K562 (cell line): Measurements from ENCODE around the gene CHCHD5. TPM values are rescaled to one million over a fixed set of nuclear protein-coding genes. Genes with fewer than 3 reads are reported as not detected.

ENCODE experiments used
- ARID2 ChIP-seq: fragments of 450-650 bp; IDR thresholded peaks from 2 replicates; pipeline ENCODE4 v1.6.1; 2017; ENCODE audit warnings: antibody characterized with exemption, mild to moderate bottlenecking
- BRD9 ChIP-seq: fragments of 450-650 bp; IDR thresholded peaks from 2 replicates; pipeline ENCODE4 v1.6.1; 2018; ENCODE audit warnings: low read depth; ENCODE audit not compliant: partially characterized antibody
- CREBBP ChIP-seq: IDR thresholded peaks from one replicate; pipeline ENCODE4 v1.6.1; 2012; ENCODE audit warnings: low read depth, mild to moderate bottlenecking, control low read depth, inconsistent platforms, low read length
- EGR1 ChIP-seq: fragments of 450-650 bp; conservative IDR thresholded peaks from 2 replicates; pipeline ENCODE4 v1.6.1; 2017; ENCODE audit warnings: mild to moderate bottlenecking
- FOS ChIP-seq: IDR thresholded peaks from 3 replicates; pipeline ENCODE4 v1.6.1; 2011; ENCODE audit not compliant: insufficient read length; ENCODE audit errors: extremely low read depth
- FOXJ2 ChIP-seq: fragments of 200-800 bp; sonication (Bioruptor generic); IDR thresholded peaks from 2 replicates; pipeline ENCODE4 v1.6.1; 2016; ENCODE audit warnings: missing genetic modification characterization, missing compliant biosample characterization
- FOXK1 ChIP-seq: sonication (generic); formaldehyde crosslinking; IDR thresholded peaks from 2 replicates; pipeline ENCODE4 v1.8.0; 2022; ENCODE audit warnings: missing genetic modification reagents, mild to moderate bottlenecking, borderline replicate concordance
- GATAD2B ChIP-seq: fragments of 450-650 bp; IDR thresholded peaks from 2 replicates; pipeline ENCODE4 v1.6.1; 2017; ENCODE audit warnings: mild to moderate bottlenecking, borderline replicate concordance
- HNRNPL ChIP-seq: fragments of 200-400 bp; formaldehyde crosslinking; IDR thresholded peaks from 2 replicates; pipeline ENCODE4 v1.6.1; 2017; ENCODE audit warnings: low read depth, mild to moderate bottlenecking, low read length
- MCM2 ChIP-seq: fragments of 450-650 bp; IDR thresholded peaks from 2 replicates; pipeline ENCODE4 v1.6.1; 2017; ENCODE audit warnings: low read depth, mild to moderate bottlenecking
- MYC ChIP-seq, 2 experiments: fragments of 250-450 bp in 1 of 2; sonication (Bioruptor Pico) in 1 of 2; IDR thresholded peaks; 2 replicates each; pipeline versions ENCODE4 v1.5.1 to v1.6.1; 2012 to 2021; ENCODE audit warnings: low read depth in 2 of 2, borderline replicate concordance in 1 of 2, improper control_type of control experiment in 1 of 2, low read length in 1 of 2, mild to moderate bottlenecking in 1 of 2, moderate library complexity in 1 of 2
- NR2F6 ChIP-seq: fragments of 450-650 bp; formaldehyde crosslinking; IDR thresholded peaks from 2 replicates; pipeline ENCODE4 v1.4.0; 2020; ENCODE audit warnings: mild to moderate bottlenecking
- NR4A1 ChIP-seq, 2 experiments: fragments of 250-450 bp in 1 of 2; fragments of 450-650 bp in 1 of 2; sonication (Bioruptor Pico) in 1 of 2; IDR thresholded peaks; 2 replicates each; pipeline versions ENCODE4 v1.4.0 to v1.6.1; 2016 to 2020; ENCODE audit warnings: mild to moderate bottlenecking in 2 of 2, missing compliant biosample characterization in 1 of 2, missing genetic modification characterization in 1 of 2, moderate library complexity in 1 of 2
- PHB2 ChIP-seq: fragments of 450-650 bp; IDR thresholded peaks from 2 replicates; pipeline ENCODE4 v1.6.1; 2017; ENCODE audit warnings: low read depth
- PHF21A ChIP-seq: fragments of 450-650 bp; IDR thresholded peaks from 2 replicates; pipeline ENCODE4 v1.6.1; 2017; ENCODE audit warnings: low read depth, borderline replicate concordance
- PHTF2 ChIP-seq: fragments of 250-450 bp; sonication (Bioruptor Pico); IDR thresholded peaks from 2 replicates; pipeline ENCODE4 v1.5.0; 2021; ENCODE audit warnings: mild to moderate bottlenecking
- POLR2G ChIP-seq: fragments of 200-400 bp; formaldehyde crosslinking; IDR thresholded peaks from 2 replicates; pipeline ENCODE4 v1.6.1; 2017; ENCODE audit warnings: low read depth, mild to moderate bottlenecking, antibody characterized with exemption, low read length, moderate library complexity
- RUNX1 ChIP-seq: sonication (generic); IDR thresholded peaks from 2 replicates; pipeline ENCODE4 v1.6.1; 2016; ENCODE audit warnings: antibody characterized with exemption, low read depth
- SAFB ChIP-seq: fragments of 200-400 bp; formaldehyde crosslinking; IDR thresholded peaks from 2 replicates; pipeline ENCODE4 v1.6.1; 2017; ENCODE audit warnings: low read depth, low read length, borderline replicate concordance
- SMARCB1 ChIP-seq: IDR thresholded peaks from 2 replicates; pipeline ENCODE4 v1.6.1; 2011; ENCODE audit warnings: improper control_type of control experiment, low read depth; ENCODE audit not compliant: insufficient read length
- TAL1 ChIP-seq: fragments of 450-650 bp; IDR thresholded peaks from 2 replicates; pipeline ENCODE4 v1.6.1; 2016; ENCODE audit warnings: mild to moderate bottlenecking
- WHSC1 ChIP-seq: IDR thresholded peaks from one replicate; pipeline ENCODE4 v1.6.1; 2012; ENCODE audit warnings: low read length, control low read depth, inconsistent platforms
- ZBTB8A ChIP-seq: fragments of 450-650 bp; IDR thresholded peaks from 2 replicates; pipeline ENCODE4 v1.6.1; 2018; ENCODE audit warnings: mild to moderate bottlenecking, moderate library complexity; ENCODE audit not compliant: partially characterized antibody
- ZEB2 ChIP-seq: fragments of 450-650 bp; IDR thresholded peaks from 2 replicates; pipeline ENCODE4 v1.6.1; 2016
- ZFP30 ChIP-seq: fragments of 250-450 bp; sonication (Bioruptor Pico); IDR thresholded peaks from 2 replicates; pipeline ENCODE4 v1.8.0; 2022; ENCODE audit warnings: moderate library complexity, mild to moderate bottlenecking, inconsistent platforms, borderline replicate concordance
- ZNF133 ChIP-seq: fragments of 250-450 bp; sonication (Bioruptor Pico); IDR thresholded peaks from 2 replicates; pipeline ENCODE4 v1.4.0; 2020; ENCODE audit warnings: mild to moderate bottlenecking
- ZNF175 ChIP-seq: fragments of 200-800 bp; sonication (Bioruptor generic); IDR thresholded peaks from 2 replicates; pipeline ENCODE4 v1.6.1; 2016; ENCODE audit warnings: low read depth, mild to moderate bottlenecking, missing genetic modification characterization, missing compliant biosample characterization
- ZNF75A ChIP-seq: fragments of 450-650 bp; formaldehyde crosslinking; IDR thresholded peaks from 2 replicates; pipeline ENCODE4 v1.4.0; 2020; ENCODE audit warnings: mild to moderate bottlenecking
- polyA plus RNA-seq, 8 experiments: library from polyadenylated mRNA; depleted of rRNA in 4 of 8; stranded (reverse) in 5 of 8; unstranded in 3 of 8; fragments of >200 nt; fragmentation: Nextera tagmentation in 2 of 8; fragmentation: Illumina TruSeq in 1 of 8; extraction: Ambion mirVana in 2 of 8; extraction: Trizol in 1 of 8; gene quantifications; 2 replicates each; pipeline versions ENCODE4 v1.2.1 to v1.2.3, GENCODE V29; 2011 to 2014; ENCODE audit warnings: inconsistent platforms in 1 of 8, missing spikeins in 1 of 8
- total RNA-seq, 7 experiments: library from RNA; depleted of rRNA in 6 of 7; stranded (reverse); fragments of >200 nt in 6 of 7; fragmentation: Illumina TruSeq in 2 of 7; extraction: Trizol in 2 of 7; gene quantifications; 2 replicates each; pipeline versions ENCODE4 v1.2.1 to v1.2.3, GENCODE V29; 2011 to 2021; ENCODE audit warnings: low replicate concordance in 1 of 7
- TF ChIP-seq, protein P1 (sequence below): fragments of 250-450 bp; sonication (Bioruptor Pico); IDR thresholded peaks from 2 replicates; pipeline ENCODE4 v1.4.0; 2020; ENCODE audit warnings: borderline replicate concordance
- TF ChIP-seq, protein P2 (sequence below): fragments of 250-450 bp; sonication (Bioruptor Pico); IDR thresholded peaks from 2 replicates; pipeline ENCODE4 v1.5.0; 2021; ENCODE audit warnings: mild to moderate bottlenecking, borderline replicate concordance

The CHCHD5 gene
- total and polyA plus RNA-seq, 9 of the 15 experiments (the other 6 are each of a cell fraction or from before 2014, with no cell fraction given): 7.4 to 79.3 (median 33.4) TPM

DNA sequence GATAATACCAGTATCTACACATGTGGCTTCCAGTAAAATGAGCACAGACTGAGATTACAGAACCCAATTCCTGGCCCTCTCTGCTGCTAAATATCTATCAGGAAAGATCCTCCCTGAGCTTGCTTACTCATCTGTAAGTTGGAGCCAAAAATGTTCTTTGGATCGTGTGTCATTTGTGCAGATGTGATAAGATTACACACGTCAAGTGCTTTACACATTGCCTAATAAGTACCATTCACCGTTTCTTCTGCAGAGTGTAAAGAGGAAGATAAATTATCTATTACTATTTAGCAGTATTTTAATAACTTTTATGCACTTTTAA, 38.1 kb downstream of the CHCHD5 start (continued):
- no peak for TF ChIP-seq MYC (IDR thresholded peaks at IDR 0.05; ENCODE audit: low read depth, low read length)
- TF ChIP-seq MYC (CRISPR knock-in tag; IDR thresholded peaks at IDR 0.05; ENCODE audit: borderline replicate concordance, low read depth): no peak
- TF ChIP-seq EGR1: no peak
- TF ChIP-seq HNRNPL: no peak
- no peak for TF ChIP-seq FOS
- TF ChIP-seq WHSC1: no peak
- no peak for TF ChIP-seq ZEB2
- no peak for TF ChIP-seq PHB2
- TF ChIP-seq ZNF75A: no peak
- no peak for TF ChIP-seq NR4A1 (CRISPR knock-in tag; IDR thresholded peaks at IDR 0.05)
- no peak for TF ChIP-seq NR4A1 (tag; IDR thresholded peaks at IDR 0.05)
- no peak for TF ChIP-seq RUNX1
- TF ChIP-seq SMARCB1: no peak
- no peak for TF ChIP-seq ZBTB8A
- TF ChIP-seq ARID2: no peak
- no peak for TF ChIP-seq BRD9
- TF ChIP-seq, protein P1, sequence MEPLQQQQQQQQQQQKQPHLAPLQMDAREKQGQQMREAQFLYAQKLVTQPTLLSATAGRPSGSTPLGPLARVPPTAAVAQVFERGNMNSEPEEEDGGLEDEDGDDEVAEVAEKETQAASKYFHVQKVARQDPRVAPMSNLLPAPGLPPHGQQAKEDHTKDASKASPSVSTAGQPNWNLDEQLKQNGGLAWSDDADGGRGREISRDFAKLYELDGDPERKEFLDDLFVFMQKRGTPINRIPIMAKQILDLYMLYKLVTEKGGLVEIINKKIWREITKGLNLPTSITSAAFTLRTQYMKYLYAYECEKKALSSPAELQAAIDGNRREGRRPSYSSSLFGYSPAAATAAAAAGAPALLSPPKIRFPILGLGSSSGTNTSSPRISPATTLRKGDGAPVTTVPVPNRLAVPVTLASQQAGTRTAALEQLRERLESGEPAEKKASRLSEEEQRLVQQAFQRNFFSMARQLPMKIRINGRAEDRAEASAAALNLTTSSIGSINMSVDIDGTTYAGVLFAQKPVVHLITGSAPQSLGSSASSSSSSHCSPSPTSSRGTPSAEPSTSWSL: no peak
- TF ChIP-seq POLR2G: no peak
- no peak for TF ChIP-seq FOXJ2
- no peak for TF ChIP-seq FOXK1 (CRISPR knock-in tag)
- TF ChIP-seq, protein P2, sequence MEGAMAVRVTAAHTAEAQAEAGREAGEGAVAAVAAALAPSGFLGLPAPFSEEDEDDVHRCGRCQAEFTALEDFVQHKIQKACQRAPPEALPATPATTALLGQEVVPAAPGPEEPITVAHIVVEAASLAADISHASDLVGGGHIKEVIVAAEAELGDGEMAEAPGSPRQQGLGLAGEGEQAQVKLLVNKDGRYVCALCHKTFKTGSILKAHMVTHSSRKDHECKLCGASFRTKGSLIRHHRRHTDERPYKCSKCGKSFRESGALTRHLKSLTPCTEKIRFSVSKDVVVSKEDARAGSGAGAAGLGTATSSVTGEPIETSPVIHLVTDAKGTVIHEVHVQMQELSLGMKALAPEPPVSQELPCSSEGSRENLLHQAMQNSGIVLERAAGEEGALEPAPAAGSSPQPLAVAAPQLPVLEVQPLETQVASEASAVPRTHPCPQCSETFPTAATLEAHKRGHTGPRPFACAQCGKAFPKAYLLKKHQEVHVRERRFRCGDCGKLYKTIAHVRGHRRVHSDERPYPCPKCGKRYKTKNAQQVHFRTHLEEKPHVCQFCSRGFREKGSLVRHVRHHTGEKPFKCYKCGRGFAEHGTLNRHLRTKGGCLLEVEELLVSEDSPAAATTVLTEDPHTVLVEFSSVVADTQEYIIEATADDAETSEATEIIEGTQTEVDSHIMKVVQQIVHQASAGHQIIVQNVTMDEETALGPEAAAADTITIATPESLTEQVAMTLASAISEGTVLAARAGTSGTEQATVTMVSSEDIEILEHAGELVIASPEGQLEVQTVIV (CRISPR knock-in tag): no peak
- no peak for TF ChIP-seq SAFB
- TF ChIP-seq NR2F6 (CRISPR knock-in tag): no peak
- TF ChIP-seq PHTF2 (CRISPR knock-in tag): no peak
- no peak for TF ChIP-seq CREBBP
- TF ChIP-seq MCM2: no peak
- TF ChIP-seq TAL1: peak; percentile 19; the same call in 1 of the 2 replicates
- TF ChIP-seq GATAD2B: no peak
- no peak for TF ChIP-seq PHF21A
- TF ChIP-seq ZFP30 (CRISPR knock-in tag): no peak
- TF ChIP-seq ZNF133 (CRISPR knock-in tag): no peak
- TF ChIP-seq ZNF175 (CRISPR knock-in tag): no peak
